Measurements from ENCODE around the gene SEC61B. TPM values are rescaled to one million over a fixed set of nuclear protein-coding genes. Genes with fewer than 3 reads are reported as not detected.
A peak's percentile ranks its signal among the peaks of the same experiment; 100 is the strongest.

Gene SEC61B
- total RNA-seq, 1 experiment from 2014 or later: 167 TPM

DNA sequence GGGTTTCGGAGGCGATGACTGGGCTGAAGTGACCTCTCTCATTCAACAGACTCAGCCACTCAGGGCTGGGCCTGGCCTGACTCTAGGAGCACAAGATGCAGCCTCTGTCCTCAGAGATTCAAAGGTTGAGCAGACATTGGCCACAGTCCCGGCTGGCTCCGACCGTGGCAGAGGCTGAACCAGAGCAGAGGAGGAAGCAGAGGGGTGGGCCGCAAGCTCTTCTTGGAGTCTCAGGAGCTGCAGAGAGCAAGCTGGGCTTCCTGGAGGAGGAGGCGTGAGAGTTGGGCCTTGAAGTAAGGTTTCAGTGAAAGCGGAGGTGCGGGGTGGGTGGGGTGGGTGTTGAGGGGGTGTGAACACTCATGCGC, 38.0 kb upstream of the SEC61B start (continued):
- TF ChIP-seq, protein P1, sequence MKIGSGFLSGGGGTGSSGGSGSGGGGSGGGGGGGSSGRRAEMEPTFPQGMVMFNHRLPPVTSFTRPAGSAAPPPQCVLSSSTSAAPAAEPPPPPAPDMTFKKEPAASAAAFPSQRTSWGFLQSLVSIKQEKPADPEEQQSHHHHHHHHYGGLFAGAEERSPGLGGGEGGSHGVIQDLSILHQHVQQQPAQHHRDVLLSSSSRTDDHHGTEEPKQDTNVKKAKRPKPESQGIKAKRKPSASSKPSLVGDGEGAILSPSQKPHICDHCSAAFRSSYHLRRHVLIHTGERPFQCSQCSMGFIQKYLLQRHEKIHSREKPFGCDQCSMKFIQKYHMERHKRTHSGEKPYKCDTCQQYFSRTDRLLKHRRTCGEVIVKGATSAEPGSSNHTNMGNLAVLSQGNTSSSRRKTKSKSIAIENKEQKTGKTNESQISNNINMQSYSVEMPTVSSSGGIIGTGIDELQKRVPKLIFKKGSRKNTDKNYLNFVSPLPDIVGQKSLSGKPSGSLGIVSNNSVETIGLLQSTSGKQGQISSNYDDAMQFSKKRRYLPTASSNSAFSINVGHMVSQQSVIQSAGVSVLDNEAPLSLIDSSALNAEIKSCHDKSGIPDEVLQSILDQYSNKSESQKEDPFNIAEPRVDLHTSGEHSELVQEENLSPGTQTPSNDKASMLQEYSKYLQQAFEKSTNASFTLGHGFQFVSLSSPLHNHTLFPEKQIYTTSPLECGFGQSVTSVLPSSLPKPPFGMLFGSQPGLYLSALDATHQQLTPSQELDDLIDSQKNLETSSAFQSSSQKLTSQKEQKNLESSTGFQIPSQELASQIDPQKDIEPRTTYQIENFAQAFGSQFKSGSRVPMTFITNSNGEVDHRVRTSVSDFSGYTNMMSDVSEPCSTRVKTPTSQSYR (CRISPR knock-in tag; IDR thresholded peaks at IDR 0.05): no peak
- TF ChIP-seq, protein P2, sequence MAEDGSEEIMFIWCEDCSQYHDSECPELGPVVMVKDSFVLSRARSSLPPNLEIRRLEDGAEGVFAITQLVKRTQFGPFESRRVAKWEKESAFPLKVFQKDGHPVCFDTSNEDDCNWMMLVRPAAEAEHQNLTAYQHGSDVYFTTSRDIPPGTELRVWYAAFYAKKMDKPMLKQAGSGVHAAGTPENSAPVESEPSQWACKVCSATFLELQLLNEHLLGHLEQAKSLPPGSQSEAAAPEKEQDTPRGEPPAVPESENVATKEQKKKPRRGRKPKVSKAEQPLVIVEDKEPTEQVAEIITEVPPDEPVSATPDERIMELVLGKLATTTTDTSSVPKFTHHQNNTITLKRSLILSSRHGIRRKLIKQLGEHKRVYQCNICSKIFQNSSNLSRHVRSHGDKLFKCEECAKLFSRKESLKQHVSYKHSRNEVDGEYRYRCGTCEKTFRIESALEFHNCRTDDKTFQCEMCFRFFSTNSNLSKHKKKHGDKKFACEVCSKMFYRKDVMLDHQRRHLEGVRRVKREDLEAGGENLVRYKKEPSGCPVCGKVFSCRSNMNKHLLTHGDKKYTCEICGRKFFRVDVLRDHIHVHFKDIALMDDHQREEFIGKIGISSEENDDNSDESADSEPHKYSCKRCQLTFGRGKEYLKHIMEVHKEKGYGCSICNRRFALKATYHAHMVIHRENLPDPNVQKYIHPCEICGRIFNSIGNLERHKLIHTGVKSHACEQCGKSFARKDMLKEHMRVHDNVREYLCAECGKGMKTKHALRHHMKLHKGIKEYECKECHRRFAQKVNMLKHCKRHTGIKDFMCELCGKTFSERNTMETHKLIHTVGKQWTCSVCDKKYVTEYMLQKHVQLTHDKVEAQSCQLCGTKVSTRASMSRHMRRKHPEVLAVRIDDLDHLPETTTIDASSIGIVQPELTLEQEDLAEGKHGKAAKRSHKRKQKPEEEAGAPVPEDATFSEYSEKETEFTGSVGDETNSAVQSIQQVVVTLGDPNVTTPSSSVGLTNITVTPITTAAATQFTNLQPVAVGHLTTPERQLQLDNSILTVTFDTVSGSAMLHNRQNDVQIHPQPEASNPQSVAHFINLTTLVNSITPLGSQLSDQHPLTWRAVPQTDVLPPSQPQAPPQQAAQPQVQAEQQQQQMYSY (CRISPR knock-in tag; IDR thresholded peaks at IDR 0.05): no peak
- TF ChIP-seq, protein P3, sequence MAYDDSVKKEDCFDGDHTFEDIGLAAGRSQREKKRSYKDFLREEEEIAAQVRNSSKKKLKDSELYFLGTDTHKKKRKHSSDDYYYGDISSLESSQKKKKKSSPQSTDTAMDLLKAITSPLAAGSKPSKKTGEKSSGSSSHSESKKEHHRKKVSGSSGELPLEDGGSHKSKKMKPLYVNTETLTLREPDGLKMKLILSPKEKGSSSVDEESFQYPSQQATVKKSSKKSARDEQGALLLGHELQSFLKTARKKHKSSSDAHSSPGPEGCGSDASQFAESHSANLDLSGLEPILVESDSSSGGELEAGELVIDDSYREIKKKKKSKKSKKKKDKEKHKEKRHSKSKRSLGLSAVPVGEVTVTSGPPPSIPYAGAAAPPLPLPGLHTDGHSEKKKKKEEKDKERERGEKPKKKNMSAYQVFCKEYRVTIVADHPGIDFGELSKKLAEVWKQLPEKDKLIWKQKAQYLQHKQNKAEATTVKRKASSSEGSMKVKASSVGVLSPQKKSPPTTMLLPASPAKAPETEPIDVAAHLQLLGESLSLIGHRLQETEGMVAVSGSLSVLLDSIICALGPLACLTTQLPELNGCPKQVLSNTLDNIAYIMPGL (CRISPR knock-in tag; IDR thresholded peaks at IDR 0.05): no peak
- TF ChIP-seq CREM (CRISPR knock-in tag; IDR thresholded peaks at IDR 0.05): no peak

DNA sequence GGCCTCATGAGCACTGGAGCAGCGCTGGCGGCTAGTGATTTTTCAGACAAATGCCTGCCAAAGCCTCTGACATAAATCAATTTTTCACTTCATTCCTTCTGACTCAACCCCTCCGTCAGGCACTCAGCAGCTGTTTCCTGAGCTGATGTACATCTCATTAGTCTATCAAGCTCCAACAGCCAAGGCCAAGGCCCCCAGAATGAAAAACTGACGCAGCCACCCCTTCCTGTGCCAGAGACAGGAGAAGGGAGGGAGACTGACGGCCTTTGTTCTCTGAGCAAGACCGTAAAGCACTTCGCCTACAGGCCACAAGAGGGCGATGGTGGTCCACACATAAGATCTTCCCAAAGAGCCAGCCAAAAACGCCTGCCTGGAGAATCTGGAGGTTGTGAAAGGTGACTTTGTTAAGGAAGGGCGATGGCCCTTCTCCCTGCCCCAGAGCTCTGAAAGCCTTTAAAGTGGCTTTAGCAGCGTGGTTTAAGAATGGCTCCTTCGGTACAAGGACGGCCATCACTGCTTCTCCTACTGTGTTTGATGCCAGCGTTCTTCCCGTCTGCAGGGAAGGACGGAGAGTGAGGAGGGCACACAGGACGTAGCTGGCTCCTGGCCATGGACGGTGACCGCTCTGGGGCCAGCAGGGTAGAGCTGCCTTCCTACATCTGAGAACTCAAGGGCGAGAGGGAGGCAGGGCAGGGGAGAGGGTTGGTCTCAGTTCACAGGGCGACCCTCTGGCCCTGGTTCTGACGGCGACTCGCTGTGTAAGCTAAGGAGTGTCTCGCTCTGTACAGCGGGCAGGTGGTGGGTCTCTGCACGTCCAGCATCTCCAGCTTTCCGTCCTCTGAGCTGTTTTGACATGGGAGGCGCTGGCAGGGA, 37.4 kb upstream of the SEC61B start:
- DNase-seq (ENCODE audit: low spot score) (peak; percentile 88), ATAC-seq (peak; percentile 90)
- POLR2A ChIA-PET: interaction anchor here (2.5 kb wide), 1 partner anchor 37 kb away, joined by 11 read pairs; the partner anchor contains the start of genes ALG2 and SEC61B
- peaks cover 17% of the 10 kb centered on the region for H3K4me1 Mint-ChIP-seq
- CTCF ChIA-PET: interaction anchor here (0.6 to 2.9 kb wide), 30 partner anchors 9 to 1031 kb away, joined by 3 to 33 read pairs (median 5); partner anchors contain the start of genes ALG2 and SEC61B
- H3K9me3 Mint-ChIP-seq: no peaks in the 10 kb centered on the region
- H3K36me3 Mint-ChIP-seq: no peaks in the 10 kb centered on the region
- H3K4me3 Mint-ChIP-seq: no peak overlapping the region
- no peak overlapping the region for H3K27ac Mint-ChIP-seq
- TF ChIP-seq, protein P4, sequence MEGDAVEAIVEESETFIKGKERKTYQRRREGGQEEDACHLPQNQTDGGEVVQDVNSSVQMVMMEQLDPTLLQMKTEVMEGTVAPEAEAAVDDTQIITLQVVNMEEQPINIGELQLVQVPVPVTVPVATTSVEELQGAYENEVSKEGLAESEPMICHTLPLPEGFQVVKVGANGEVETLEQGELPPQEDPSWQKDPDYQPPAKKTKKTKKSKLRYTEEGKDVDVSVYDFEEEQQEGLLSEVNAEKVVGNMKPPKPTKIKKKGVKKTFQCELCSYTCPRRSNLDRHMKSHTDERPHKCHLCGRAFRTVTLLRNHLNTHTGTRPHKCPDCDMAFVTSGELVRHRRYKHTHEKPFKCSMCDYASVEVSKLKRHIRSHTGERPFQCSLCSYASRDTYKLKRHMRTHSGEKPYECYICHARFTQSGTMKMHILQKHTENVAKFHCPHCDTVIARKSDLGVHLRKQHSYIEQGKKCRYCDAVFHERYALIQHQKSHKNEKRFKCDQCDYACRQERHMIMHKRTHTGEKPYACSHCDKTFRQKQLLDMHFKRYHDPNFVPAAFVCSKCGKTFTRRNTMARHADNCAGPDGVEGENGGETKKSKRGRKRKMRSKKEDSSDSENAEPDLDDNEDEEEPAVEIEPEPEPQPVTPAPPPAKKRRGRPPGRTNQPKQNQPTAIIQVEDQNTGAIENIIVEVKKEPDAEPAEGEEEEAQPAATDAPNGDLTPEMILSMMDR (IDR thresholded peaks at IDR 0.05): peak; percentile 88
- TF ChIP-seq GABPB1 (CRISPR knock-in tag; IDR thresholded peaks at IDR 0.05) (0 out of 2 replicates have a peak, but pooled peaks have one; percentile 14), NR2C2 (CRISPR knock-in tag; IDR thresholded peaks at IDR 0.05) (no peak), ATF1 (CRISPR knock-in tag; IDR thresholded peaks at IDR 0.05) (no peak), PRRX2 (CRISPR knock-in tag; IDR thresholded peaks at IDR 0.05) (no peak)
- TF ChIP-seq, protein P5, sequence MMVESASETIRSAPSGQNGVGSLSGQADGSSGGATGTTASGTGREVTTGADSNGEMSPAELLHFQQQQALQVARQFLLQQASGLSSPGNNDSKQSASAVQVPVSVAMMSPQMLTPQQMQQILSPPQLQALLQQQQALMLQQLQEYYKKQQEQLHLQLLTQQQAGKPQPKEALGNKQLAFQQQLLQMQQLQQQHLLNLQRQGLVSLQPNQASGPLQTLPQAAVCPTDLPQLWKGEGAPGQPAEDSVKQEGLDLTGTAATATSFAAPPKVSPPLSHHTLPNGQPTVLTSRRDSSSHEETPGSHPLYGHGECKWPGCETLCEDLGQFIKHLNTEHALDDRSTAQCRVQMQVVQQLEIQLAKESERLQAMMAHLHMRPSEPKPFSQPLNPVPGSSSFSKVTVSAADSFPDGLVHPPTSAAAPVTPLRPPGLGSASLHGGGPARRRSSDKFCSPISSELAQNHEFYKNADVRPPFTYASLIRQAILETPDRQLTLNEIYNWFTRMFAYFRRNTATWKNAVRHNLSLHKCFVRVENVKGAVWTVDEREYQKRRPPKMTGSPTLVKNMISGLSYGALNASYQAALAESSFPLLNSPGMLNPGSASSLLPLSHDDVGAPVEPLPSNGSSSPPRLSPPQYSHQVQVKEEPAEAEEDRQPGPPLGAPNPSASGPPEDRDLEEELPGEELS (CRISPR knock-in tag; IDR thresholded peaks at IDR 0.05): no peak
- TF ChIP-seq, protein P6, sequence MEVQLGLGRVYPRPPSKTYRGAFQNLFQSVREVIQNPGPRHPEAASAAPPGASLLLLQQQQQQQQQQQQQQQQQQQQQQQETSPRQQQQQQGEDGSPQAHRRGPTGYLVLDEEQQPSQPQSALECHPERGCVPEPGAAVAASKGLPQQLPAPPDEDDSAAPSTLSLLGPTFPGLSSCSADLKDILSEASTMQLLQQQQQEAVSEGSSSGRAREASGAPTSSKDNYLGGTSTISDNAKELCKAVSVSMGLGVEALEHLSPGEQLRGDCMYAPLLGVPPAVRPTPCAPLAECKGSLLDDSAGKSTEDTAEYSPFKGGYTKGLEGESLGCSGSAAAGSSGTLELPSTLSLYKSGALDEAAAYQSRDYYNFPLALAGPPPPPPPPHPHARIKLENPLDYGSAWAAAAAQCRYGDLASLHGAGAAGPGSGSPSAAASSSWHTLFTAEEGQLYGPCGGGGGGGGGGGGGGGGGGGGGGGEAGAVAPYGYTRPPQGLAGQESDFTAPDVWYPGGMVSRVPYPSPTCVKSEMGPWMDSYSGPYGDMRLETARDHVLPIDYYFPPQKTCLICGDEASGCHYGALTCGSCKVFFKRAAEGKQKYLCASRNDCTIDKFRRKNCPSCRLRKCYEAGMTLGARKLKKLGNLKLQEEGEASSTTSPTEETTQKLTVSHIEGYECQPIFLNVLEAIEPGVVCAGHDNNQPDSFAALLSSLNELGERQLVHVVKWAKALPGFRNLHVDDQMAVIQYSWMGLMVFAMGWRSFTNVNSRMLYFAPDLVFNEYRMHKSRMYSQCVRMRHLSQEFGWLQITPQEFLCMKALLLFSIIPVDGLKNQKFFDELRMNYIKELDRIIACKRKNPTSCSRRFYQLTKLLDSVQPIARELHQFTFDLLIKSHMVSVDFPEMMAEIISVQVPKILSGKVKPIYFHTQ (CRISPR knock-in tag; IDR thresholded peaks at IDR 0.05): no peak
- H3K27me3 Mint-ChIP-seq (ENCODE audit: low read depth): no peaks in the 10 kb centered on the region; the same call in 1 of the 2 replicates

All from WTC11 (cell line).